GM18526 (cell line): Measurements from ENCODE around the gene MAP4K1.

Experiments used
- POLR2A ChIP-seq: IDR thresholded peaks from 3 replicates; pipeline ENCODE4 v1.6.1; 2011; ENCODE audit not compliant: insufficient read length; ENCODE audit errors: extremely low read depth

The MAP4K1 gene

DNA sequence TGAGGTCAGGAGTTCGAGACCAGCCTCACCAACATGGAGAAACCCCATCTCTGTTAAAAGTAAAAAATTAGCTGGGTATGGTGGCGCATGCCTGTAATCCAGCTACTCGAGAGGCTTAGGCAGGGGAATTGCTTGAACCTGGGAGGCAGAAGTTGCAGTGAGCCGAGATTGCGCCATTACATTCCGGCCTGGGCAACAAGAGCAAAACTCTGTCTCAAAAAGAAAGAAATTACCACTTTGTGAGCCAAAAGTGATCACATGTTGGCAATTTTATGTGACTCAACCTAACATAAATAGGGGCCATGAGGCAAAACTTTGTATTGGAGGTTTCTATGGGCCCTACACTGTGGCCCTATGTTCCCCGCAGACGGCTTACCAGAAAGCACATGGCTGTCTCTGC is 72.2 kb downstream of the MAP4K1 start:
- TF ChIP-seq POLR2A = no peak

GRCh38 chr19:38544569-38545315 is 73.0 kb downstream of the MAP4K1 start:
- no peak for TF ChIP-seq POLR2A

GRCh38 chr19:38543807-38544568 is 73.8 kb downstream of the MAP4K1 start:
- TF ChIP-seq POLR2A = no peak

DNA sequence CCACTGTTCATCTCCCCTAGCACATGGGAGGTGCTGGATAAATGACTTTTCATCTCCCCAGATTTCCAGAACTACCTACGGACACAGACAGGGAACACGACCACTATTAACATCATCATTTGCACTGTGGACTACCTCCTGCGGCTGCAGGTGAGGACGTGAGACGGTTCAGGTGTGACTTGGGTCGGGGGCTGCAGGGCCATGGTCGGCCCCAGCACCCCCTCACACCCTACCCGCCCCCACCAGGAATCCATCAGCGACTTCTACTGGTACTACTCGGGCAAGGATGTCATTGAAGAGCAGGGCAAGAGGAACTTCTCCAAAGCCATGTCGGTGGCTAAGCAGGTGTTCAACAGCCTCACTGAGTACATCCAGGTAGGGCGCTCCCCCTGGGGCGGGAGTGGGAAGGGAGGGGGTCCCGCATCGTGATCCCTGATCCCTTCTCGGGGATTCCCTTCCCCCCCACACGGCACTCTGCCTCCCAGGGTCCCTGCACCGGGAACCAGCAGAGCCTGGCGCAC is 74.4 kb downstream of the MAP4K1 start:
- no peak for TF ChIP-seq POLR2A

DNA sequence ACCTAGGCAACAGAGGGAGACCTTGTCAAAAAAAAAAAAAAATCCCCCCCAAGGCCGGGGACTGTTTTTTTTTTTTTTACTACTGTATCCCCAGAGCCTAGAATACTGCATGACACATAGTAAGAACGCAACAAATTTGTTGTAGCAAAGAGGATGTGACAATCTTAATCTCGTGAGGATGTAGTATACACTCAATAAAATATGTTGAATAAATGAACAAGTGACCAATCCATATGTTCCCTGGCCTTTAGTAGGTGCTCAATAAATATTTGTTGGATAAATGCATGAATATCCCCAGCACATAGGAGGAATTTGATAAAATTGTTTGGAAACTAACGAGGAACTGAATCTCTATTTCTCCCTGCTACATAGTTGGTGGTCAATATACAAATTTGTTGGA is 75.7 kb downstream of the MAP4K1 start:
- no peak for TF ChIP-seq POLR2A

DNA sequence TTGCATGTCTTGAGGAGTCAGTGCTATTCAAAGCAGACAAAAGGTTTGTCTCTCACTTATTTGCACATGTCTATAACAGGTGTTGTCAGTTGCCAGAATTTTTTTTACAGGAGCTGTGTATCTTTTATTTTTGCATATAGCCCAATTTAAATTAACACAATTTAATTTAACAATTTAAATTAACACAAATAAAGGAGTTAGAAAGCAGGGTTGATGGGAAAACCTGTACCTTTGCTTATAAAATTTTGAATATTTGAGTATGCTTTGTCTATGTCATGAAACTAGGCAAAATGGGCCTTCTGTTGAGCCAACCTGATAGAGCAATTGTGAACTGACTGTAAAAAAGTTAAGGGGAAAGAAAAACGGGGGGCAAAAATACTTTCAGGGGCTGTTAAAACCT is 78.0 kb downstream of the MAP4K1 start:
- TF ChIP-seq POLR2A = no peak

- TF ChIP-seq POLR2A = no peak
These were observed 78.8 kb downstream of the MAP4K1 start for GRCh38 chr19:38538793-38539528.

DNA sequence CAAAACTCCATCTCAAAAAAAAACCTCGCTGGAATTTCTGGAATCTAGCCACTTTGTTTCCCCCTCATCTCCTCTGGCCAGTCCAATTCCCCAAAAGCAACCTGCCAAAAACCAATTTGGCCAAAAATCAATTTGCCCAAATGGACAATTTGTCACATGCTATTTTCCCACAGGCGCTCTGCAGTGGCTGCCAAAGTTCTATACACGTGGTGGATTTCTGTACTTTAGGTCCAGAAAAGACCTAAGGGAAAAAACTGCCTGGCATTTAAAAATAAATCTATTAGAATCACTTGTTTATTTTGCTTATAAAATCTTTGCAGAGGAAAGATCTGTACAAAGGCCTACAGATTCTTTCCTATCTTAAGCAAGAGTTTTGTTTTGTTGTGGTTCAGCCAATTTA is 79.4 kb downstream of the MAP4K1 start:
- TF ChIP-seq POLR2A = no peak
